HCEC 1CT (cell line): Measurements from ENCODE around the gene FHIT.

Experiments used
- DNase-seq: peaks from one replicate; pipeline ENCODE4 v3.0.0-alpha.2; 2017

FHIT gene

DNA sequence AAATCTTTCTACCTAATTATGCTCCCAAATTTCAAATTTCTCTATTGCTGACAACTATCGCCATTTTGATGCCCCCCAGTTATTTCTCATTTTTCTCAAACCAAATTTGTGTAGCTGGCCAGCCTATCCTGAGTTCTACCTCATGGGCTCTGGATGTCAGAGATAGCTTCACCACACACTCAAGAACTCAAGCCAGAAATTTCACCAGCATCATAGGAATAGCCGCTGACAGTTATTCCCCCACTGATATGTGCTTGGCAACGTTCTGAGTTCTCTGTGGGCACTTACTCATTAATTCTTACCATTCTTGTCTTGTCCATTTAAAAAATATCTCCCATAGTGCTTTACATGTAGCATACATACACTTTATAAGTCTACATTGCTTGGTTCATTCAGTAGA lies 264.7 kb downstream of the FHIT start:
- no peak for DNase-seq

DNA sequence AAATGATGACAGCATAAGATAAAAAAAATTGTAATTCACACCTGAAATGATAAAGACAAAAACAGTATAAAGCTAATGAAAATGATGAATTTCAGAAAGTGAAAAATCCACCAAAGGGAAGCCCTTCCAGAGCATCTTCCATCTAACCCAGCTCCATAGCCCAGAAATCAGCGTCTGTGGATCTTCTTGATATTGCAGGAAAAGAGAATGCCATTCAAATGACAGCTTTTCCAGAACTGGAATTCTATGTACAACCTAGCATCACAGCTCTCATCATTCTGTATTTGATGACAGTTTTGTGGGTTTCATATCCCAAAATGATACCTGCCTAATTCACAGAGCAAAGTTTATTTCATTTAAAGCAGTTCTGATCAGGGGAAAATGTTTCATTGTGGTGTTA lies 267.3 kb downstream of the FHIT start:
- no peak for DNase-seq

DNA sequence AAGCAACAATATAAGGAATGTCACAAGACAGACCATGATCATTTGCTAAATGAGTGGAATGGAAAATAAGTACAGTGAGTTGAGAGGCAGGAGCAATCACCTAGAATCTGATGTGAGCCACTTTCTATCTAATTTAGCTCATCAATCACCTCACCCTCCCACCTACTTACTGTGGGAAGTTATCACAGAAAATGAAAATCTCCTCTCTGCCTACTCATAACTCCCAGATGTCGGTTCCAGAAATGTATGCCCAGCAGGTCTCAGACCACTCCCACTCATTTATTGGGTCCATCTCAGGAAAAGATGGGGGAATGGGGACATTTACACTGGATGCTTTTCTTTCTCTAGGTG lies 270.9 kb downstream of the FHIT start:
- DNase-seq: no peak

DNA sequence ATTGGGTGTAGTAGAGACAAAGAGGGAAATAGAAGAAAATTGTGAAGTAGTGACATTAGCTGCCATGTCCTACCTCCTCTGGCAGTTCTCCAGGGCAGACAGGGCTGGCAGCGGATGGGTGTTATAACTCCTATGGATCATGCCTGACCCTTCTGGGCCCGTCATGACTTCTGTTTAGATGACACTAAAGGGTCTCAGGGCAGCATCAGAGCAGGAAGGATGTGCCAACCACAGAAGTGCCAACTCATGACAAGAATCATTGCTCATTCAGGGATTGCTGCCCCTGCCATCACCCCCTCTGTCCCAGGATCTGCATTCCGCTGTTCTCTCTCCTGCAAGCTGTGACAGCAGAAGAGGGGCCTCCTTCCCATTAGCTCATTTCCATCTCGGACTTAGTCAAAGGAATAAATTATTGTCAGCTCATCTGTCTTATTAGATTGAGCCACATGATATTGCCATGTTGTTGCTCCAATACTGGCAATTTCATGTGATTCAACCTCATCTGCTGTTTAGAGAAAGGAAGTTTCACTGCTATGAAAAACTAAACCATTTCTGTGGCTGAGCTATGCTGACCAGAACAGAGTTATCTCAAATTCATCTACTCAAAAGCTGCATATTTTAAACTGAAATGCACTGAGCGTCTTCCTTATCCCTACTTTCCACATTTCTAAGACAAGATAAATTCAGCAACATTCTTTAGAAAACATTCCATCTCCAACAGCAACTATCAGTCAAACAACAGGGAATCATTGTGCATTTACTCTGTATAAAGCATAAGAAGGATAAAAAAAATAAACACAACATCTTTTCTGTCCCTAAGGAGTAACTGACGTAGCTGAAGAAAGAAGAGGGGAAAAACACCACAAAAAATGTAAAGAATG lies 271.6 kb downstream of the FHIT start:
- no peak for DNase-seq

DNA sequence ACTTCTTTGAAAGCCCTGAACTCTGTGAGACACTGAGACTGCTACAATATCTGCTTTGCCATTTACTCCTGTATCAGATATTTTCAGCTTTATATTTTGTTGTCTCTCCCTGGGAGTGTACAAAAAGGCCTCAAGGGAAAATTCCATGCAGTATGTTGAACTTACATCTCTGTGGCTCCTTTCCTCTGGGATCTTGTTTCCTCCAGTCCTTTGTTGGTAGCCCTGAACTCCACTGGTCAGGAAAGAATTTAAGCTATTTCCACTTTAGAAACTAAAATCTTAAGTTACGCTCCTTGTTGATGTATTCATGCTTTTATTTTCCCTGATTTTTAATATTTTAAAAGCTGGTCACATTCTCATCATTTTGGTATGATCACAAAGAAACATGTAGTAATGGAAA lies 277.9 kb downstream of the FHIT start:
- DNase-seq: no peak

DNA sequence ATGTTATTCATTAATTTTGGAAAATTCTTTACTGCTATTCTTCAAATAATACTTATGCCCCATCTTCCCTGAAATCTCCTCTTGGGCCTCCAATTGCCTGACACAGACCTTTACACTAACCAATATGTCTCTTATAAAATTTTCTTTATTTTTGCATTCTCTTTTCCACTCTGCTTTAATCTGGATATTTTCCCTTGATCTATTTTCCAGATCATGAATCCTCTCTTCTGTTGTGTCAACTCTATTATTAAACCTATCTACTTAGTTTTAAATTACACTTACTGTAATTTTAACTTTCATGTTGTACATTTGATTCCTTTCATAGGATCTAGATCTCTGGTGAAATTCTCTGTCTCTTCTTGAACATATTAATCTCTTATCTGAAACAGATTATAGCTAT lies 278.7 kb downstream of the FHIT start:
- DNase-seq: no peak

DNA sequence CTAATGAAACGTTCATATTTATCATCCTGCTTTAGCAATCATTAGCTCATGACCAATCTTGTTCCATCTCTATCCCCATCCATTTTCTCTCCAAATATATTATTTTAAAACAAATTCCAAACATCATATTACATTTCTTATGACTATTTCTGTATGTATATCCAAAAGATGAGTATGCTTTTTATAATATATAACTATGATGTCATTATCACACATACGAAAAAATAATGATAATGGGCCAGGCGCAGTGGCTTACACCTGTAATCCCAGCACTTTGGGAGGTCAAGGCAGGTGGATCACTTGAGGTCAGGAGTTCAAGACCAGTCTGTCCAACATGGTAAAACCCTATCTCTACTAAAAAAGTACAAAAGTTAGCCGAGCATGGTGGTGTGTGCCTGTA lies 280.4 kb downstream of the FHIT start:
- no peak for DNase-seq

DNA sequence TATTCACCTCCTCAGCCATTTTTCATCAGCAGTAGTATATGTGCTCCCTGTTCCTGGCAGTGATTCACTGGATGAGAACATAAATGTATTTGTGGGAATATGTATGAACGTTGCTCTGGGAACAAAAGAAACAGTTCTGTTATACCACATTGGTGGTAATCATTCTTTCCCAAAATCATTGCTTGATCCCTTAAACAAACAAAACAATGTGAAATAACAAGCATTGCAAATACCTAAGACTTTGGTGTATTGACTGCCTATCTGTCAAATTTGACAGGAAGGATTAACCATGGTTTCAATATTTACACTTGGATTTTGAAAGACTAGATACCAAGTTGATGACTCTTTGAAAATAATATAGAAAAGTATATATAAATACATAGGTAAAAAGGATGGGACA lies 284.1 kb downstream of the FHIT start:
- no peak for DNase-seq

DNA sequence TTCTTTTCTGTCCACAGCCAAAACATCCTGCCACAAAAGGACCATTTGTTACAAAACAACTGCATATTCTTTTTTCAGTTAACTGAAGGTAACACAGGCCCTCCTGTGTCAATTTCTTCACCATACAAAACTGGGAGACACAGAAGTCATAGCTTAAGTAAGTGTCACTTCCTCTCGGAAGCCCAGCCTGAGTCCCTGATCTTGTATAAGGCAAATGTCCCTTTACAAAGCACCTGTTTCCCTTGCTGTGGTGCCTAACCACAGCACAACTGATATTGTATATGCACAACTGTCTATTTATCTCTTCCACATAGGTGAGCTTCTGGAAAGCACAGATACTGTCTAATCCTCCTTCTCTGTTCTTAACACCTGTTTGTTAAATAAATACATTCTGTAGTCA lies 293.7 kb downstream of the FHIT start:
- DNase-seq: no peak

DNA sequence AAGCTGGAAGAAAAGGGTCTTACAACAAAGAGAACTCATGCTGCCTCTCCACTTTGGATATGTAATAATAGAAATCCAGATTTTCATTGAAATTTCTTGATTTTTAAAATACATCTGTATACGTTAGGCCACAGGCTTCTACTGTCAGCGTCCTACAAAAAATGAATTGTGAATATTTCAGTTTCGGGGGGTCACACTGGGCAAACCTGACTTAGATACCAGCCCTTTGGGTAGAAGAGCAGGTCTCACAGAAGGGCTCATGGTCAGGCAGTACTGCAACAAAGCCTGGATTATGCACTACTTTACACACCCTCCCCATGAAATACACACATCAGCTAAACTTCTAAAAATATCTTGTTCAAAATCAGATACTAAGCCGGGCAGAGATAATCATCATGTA lies 294.5 kb downstream of the FHIT start:
- no peak for DNase-seq

DNA sequence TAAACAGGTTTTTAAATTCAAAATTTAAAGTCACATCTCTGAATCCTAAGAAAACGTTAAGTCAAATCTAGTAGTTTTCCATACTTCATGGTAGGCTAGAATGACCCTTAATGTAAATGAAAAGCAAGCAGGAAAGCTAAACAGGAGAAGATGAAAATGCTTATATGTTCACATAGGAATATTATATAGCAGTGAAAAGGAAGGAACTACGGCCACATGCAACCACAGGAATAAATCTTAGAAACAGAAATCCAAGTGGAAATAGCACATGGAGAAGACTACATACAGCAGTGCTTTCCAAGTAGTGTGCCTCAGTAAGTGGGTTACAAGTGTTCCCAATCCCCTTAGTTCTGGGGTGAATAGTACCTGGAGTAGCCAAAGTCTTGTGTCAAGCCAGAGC lies 296.2 kb downstream of the FHIT start:
- DNase-seq: no peak

DNA sequence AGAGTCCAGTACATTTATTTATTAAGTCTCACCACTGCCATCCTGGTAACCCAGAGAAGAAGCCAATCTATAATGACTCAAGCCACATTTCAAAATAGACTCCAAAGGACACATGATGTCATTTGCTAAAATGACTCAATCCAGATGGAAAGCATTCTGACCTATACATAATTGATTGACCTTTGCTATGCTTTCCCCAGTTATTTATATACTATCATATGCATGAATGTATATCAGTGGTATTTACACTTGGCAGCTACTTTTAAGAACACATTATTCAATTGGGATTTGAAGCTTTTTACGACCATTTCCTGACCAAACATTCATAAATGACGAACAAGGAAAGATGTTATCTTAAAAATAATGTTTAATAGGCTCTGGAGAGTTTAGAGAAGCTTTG lies 297.2 kb downstream of the FHIT start:
- peak; percentile 75 for DNase-seq

DNA sequence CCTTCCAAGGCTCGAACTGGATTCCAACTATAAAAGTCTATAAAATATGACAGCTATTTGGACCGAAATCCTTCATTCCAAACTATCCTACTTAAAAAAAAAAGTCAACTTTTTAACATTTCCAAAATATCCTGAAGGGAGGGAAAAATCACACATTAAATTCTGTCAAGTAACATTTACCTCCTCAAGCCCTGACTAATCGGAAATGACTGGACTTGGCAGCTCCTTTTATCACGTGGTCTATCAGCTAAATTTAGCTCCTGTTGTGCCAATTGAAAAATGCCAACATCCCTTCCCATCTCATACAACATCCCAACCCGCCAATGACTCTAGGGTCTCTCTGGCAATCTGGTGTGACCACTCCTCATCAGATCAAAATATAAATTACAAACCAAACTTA lies 297.9 kb downstream of the FHIT start:
- DNase-seq: peak; percentile 48

DNA sequence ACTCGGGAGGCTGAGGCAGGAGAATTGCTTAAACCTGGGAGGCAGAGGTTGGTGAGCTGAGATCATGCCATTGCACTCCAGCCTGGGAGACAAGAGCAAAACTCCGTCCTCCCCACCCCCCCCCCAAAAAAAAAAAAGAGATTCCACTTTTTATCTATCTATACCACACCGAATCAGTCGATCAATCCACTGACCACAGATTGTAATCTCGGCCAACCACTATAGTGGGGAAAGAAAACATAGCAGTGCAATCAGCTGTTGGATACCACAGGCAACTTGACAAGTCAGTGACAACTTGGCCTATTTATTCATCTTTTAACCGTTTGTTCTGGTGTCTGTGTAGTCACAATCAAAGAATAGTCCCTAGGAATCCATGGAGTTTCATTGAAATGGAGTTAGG lies 299.2 kb downstream of the FHIT start:
- DNase-seq: no peak

DNA sequence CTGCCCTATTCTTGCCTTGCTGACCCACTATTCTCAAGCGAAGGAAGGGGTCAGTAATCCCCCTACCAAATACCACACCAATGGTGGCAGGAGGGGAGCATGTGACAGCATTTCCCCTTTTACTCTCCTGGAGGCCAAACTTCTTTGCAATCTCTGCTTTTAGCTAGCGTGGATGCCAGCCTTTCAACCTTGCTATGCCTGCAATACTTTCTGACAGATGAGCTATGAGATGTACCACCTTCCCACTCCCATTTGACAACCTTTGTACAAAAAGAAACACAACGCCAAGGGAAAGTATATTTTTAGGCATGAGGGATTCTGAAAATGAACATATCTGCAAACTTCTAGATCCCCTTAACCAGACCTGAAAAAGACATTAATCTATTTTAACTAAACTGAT lies 302.1 kb downstream of the FHIT start:
- DNase-seq: no peak

DNA sequence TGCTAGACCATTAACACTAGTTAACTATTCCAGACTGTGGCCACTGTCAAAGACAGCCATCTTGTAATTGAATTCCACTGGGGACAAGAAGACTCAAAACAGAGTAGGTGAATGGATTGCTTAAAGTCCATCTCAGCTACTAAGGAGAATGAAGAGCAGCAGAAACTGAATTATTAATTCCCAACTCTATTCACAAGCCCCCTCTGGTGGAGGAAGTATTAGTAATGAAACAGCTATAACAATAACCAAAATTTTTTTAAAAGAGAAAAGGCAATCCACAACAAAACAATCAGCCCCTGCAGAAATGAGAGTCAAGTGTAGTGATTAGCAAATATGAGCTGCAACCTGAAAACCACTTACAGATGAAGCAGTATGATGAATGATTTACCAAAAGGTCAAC lies 302.8 kb downstream of the FHIT start:
- DNase-seq: peak; percentile 13

DNA sequence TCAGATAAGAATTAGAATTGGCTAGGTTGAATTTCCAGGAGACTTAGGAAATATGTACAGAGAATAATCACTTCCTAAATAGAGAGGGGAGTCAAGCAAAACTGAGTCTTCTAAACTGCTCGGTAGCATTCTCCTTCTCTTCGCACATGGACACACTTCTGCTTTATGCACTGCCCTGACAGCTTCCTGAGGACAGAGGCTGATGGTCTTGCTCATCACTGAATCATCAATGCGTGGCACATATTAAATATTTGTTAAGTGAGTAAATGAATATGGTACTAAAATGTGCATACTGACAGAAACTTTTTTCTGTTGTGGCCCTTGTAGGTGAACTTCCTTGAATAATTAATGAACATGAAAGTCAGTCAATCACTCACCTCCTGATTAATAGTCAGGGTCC lies 315.5 kb downstream of the FHIT start:
- DNase-seq: peak; percentile 91

DNA sequence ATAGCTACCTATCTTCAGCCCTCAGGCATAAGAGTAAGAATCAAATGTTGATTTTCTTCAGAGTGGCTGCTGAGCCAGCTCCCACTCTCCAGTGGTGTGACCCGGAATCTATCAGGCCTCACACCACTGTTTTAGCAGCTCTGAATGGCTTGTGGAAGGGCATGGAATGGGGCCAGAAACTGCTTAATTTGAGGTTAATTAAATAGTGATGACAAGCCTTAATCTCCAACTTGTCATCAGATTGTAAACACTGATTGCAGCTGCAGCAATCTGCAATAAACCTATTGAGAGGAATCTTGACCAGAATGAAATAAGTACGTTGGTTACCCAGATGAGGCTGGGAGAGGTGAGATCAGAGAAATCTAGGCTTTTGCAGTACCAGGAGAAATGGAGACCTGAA lies 317.4 kb downstream of the FHIT start:
- no peak for DNase-seq

DNA sequence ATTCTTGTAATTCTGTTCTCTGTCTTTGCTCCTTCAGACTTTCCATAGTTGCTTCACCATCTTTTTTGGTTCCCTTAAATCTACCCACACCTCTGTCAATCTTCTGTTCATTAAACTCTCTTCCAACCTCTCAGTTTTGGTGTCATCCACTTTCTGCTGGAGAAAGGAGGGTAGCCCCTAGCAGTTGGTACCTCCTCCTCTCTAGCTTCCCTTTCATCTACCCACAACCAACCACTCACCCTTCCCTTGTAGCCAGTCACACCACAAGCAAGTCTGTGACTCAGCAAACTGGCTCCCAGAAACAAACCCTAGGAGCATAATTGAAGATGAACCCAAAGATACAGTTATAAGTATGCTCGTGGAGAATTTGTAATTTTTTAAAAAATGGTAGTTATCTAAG lies 318.6 kb downstream of the FHIT start:
- DNase-seq: peak; percentile 33

DNA sequence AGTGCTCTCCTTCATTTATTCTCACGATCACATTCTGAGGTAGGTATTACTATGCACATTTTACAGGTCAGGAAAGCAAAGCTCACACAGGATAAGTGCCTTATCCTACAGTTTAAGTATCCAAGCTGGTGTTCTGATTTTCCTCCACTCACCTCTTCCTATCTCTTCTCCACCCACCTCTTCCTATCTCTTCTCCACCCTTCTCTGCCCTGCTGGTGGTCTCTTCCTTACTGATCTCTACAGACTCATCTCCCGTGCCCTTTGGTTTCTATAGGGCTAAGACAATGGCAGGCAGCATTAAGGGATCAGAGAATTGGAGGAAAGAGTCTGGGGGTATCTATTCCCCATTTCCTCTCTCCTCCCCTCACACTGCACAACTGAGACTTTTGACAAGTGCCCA lies 319.1 kb downstream of the FHIT start:
- DNase-seq: no peak

DNA sequence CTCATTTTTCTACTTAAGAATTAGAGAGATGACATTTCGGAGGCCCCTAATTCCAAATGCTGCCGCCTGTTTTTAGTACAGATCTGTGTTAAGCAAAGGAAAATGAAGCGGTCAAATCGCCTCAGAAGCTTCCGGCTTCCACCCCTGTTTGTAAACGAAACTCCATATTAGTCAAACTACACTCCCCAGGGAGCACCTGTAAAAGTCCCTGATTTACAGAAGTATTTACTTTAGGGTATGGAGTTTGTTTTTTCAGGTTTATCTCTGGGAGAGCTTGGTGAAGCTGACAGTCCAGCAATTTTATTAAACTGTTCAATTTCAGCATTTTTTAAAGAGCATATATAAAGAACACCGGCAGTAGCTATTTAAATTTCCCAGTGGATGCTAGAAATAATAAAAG lies 319.8 kb downstream of the FHIT start:
- no peak for DNase-seq

DNA sequence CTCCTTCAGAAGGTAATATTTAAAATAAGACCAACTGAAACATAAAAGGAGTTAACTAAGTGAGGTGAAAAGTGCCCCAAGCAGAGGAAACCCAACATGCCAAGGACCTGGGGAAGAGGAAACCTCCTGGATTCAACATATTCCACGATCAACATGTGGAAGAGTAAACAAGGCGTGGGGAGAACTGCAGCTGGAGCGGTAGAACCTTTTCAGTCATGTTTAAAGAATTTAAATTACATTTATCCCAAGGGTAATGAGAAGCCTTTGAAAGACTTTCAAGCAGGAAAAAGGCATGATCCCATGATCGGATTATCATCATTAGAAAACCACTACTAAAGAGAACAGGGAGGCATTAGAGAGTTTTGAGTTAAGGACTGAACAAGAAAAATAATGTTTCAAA lies 330.7 kb downstream of the FHIT start:
- no peak for DNase-seq

DNA sequence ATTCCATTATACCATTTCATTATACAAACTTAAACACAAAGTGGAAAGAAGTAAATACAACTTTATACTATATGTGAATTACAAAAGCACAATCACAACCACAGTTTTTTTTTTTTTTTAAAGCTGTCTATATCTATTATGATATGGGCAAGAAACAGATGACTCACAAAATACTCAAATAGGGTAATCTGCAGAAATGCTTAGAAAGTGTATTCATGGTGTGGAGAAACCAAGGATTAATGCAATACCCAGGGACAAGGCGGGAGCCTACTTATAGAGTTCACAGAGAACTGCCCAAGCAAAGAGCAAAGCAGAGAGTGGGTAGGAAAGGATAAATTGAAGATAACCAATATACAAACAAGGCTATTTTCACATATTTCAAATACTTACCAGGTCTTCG lies 332.0 kb downstream of the FHIT start:
- peak; percentile 44 for DNase-seq

DNA sequence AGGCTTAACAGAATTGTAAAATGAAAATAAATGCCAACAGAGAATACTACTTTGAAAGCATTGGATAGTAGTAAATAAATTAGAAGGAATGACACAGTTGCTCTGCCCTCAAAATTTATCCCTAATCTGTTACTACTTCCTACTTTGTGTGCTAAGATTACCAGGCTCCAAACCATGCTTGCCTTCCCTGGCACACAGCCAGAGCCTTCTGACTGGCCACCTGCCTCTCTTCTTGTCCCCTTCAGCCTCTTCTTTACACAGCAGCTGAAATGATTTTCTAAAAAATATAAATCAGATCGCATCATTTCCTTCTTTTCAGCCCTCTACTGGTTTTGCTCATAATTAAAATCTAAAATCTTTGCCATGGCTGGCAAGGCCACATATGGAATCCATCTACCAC lies 334.1 kb downstream of the FHIT start:
- no peak for DNase-seq

DNA sequence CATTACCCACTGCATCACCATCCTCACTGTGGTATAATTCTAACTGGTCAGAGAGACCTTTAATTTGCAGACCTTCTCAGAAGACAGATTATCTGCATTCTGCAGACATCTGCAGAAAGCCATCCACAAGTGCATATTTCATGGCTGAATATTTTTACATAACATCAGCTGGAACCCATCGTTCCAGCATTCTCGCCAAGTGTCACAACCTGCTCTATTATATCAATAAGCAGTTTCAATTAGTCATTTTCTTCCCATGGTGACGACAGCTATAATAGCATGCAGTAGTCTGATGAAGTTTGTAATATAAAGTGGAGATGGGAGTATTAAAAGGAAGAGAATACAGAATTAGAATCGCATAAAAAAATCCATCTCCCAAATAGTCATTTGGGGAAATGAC lies 334.7 kb downstream of the FHIT start:
- peak; percentile 2 for DNase-seq

DNA sequence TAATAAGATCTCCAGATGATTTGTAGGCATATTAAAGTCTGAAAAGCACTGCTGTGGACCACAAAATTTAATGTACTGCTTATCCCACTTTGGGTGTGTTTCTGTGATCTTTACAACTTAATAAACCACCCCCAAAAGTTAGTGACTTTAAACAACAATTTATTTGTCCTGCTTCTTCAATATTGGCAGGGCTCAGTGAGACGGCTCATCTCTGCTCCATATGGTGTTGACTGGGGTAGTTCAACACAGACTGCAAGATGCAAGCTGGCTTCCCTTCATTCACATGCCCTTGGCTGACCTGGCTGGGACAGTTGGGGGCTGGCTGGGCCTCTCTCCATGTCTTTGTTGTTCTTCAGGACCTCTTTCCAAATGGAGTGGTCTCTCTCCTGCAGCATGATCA lies 337.8 kb downstream of the FHIT start:
- no peak for DNase-seq
